ENCODE data around the gene PHC2.

Gene PHC2

DNA sequence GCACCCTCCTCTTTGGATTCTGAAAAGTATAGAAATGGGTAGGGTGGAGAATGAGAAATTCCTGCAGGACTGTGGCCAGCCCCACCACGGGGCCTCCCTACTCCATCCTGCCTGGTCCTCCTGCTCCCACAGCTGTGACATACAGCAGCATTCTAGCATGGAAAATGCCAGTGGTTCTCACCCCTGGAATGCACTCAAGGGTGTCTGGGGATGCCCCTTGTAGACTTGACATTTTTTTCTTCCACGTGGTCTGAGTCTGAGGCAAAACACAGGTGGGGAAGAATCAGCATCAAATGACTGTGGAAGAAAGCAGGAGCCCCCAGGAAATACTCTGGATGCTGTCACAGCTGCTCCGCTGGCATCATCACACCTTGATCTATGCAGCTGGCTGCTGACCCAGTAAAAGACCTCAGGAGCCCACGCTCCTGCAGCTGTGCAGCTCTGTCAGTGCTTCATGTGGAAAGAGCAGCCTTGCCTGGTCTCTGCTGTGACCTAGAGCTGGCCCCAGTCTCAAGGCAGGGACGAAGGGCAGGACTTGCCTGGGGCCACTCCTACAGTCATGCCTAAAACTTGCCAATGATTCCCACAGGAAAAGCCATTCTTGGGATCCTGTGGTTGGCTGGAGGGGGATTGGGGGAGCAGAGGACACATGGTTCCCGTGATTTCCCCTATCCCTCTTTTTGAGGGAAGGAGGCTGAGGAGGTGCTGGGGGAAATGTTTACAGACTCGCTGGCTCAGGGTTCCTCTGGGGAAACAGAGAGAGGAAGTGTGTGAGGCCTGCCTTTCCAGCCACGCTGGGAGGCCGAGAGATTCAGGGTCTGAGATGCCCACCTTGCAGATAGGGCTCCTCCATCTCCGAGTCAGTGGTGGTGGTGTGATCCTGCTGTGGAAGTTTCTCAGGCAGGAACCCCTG, 99.2 kb downstream of the PHC2 start:
- TF ChIP-seq, protein P1, sequence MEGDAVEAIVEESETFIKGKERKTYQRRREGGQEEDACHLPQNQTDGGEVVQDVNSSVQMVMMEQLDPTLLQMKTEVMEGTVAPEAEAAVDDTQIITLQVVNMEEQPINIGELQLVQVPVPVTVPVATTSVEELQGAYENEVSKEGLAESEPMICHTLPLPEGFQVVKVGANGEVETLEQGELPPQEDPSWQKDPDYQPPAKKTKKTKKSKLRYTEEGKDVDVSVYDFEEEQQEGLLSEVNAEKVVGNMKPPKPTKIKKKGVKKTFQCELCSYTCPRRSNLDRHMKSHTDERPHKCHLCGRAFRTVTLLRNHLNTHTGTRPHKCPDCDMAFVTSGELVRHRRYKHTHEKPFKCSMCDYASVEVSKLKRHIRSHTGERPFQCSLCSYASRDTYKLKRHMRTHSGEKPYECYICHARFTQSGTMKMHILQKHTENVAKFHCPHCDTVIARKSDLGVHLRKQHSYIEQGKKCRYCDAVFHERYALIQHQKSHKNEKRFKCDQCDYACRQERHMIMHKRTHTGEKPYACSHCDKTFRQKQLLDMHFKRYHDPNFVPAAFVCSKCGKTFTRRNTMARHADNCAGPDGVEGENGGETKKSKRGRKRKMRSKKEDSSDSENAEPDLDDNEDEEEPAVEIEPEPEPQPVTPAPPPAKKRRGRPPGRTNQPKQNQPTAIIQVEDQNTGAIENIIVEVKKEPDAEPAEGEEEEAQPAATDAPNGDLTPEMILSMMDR (IDR thresholded peaks at IDR 0.05; ENCODE audit: low read depth, low read length, missing control alignments), result no peak
- Histone ChIP-seq H3K27me3 (replicated peaks) (no peaks in the 10 kb centered on the region), H3K36me3 (replicated peaks) (peaks cover 84% of the 10 kb centered on the region), H3K27ac (peak overlapping the region; percentile 36), H3K4me3 (ENCODE audit: low read depth, low read length) (no peak overlapping the region)
- in situ Hi-C loops (cut with HindIII; ENCODE audit: low pct_ligation_motif_present, low sequenced_read_pairs), result no loop called here
- no peak for DNase-seq

DNA sequence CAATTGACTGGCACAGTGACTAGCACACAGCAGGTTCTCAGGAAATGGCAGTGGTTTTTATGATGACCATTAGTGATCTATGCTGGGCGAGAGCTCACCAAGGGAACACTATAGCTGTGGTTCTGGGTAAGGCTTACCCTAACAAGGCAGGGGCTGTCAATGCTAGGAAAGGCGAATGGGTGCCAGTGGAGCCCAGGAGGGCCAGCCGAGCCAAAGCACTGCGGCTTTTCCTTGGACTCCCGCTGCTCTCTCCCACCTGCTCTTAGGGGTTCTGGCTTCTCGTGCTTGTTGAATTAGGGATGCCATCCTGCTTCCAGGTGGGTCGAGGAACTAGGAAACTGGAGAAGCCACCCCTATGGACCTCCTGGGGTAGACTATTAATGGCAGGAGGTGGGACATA, 100.0 kb downstream of the PHC2 start:
- in situ Hi-C loops (cut with HindIII; ENCODE audit: low pct_ligation_motif_present, low sequenced_read_pairs), result no loop called here
- Histone ChIP-seq H3K27ac (no peak overlapping the region), H3K36me3 (replicated peaks) (peaks cover 92% of the 10 kb centered on the region), H3K4me3 (ENCODE audit: low read depth, low read length) (no peak overlapping the region), H3K27me3 (replicated peaks) (no peaks in the 10 kb centered on the region)
- DNase-seq, result no peak
- TF ChIP-seq, protein P1 (IDR thresholded peaks at IDR 0.05; ENCODE audit: low read depth, low read length, missing control alignments), result no peak

DNA sequence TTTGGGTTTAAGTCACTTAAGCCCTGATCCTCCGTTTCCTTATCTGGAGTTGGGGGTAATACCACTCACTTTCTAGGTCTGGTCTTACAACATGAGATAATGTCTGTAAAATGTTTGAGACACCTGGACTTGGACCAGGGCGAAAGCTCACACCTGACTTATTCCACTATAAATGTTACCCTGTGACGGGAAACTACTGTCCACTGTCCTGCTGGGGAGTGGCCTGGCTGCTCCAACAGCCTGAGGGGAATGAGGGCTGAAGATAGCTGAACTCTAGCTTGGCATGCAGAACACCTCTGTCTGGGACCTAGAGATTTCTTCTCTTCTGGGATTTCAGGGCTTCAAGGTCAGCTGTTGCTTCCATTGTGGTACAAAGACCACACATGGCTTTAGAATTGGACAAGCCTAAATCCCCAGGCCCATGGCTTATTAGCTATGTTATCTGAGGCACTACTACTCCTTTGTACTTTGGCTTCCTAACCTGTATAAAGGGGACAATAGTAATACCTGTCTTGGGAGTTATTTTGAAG, 100.5 kb downstream of the PHC2 start:
- Histone ChIP-seq H3K27ac (no peak overlapping the region), H3K36me3 (replicated peaks) (peaks cover 94% of the 10 kb centered on the region), H3K27me3 (replicated peaks) (no peaks in the 10 kb centered on the region), H3K4me3 (ENCODE audit: low read depth, low read length) (no peak overlapping the region)
- in situ Hi-C loops (cut with HindIII; ENCODE audit: low pct_ligation_motif_present, low sequenced_read_pairs), result no loop called here
- no peak for DNase-seq
- TF ChIP-seq, protein P1 (IDR thresholded peaks at IDR 0.05; ENCODE audit: low read depth, low read length, missing control alignments), result no peak

DNA sequence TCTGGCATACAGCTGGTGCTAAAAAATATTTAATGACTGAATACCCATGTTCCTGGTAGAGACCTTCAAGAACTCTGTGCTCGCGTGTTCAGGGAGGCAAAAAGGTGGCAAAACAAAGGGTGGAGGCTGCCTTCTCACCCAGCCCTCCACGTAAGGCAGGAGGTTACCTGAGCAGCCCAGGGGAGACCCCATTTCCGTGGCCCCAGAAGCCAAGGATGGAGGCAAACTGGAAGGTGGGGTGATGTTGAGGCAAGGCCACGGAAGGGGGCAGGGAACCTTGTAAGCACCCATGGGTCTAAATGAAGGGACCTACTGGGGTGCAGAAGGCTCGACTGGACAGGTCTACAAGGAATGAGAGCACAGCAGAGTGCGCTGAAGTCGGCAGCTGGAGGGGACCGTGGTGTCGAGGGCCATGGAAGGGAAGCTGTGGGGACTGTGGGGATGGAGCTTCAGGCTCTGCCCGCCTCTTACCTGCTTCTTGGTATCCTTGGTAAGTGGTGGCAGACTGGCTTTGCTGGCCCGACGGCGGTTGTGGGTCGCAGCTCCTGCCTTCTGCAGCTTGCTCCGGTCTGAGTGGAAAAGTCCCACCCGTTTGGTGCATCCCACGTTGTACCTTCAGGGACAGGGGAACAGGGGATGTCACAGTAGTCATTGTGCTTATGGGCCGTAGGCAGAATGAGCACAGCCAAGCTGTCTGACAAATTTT, 101.1 kb downstream of the PHC2 start:
- in situ Hi-C loops (cut with HindIII; ENCODE audit: low pct_ligation_motif_present, low sequenced_read_pairs), result no loop called here
- H3K4me3 ChIP-seq (ENCODE audit: low read depth, low read length), result no peak overlapping the region
- H3K27me3 ChIP-seq (replicated peaks), result no peaks in the 10 kb centered on the region
- TF ChIP-seq, protein P1 (IDR thresholded peaks at IDR 0.05; ENCODE audit: low read depth, low read length, missing control alignments), result no peak
- H3K27ac ChIP-seq, result no peak overlapping the region
- DNase-seq, result no peak
- H3K36me3 ChIP-seq (replicated peaks), result peaks cover 95% of the 10 kb centered on the region

DNA sequence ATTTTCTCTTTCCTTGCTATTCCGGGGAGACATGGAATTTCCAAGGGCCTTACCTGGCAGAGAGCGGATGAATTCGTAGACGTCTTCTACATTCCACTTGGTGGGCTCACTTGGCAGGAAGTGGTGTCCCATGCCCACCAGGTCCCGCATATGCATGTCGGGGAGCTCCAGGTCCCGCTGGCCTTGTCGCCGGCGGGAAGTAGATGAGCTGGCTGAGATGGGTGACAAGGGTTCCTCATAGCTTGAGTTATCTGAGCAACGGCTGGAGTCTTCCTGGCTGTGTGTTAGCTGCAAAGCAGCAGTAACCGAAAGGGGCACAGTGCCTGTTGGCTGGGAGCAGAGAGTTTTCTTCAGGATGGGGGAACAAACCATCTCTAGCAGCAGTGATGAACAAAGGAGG, 102.1 kb downstream of the PHC2 start:
- TF ChIP-seq, protein P1 (IDR thresholded peaks at IDR 0.05; ENCODE audit: low read depth, low read length, missing control alignments), result peak; percentile 4
- Histone ChIP-seq H3K4me3 (ENCODE audit: low read depth, low read length) (no peak overlapping the region), H3K36me3 (replicated peaks) (peaks cover 97% of the 10 kb centered on the region), H3K27me3 (replicated peaks) (no peaks in the 10 kb centered on the region), H3K27ac (peak overlapping the region; percentile 70)
- in situ Hi-C loops (cut with HindIII; ENCODE audit: low pct_ligation_motif_present, low sequenced_read_pairs), result no loop called here
- DNase-seq, result no peak

All from brain microvascular endothelial cell (primary cell).